Calu3 (cell line): Measurements from ENCODE around the gene CELF5. TPM values are rescaled to one million over a fixed set of nuclear protein-coding genes. Genes with fewer than 3 reads are reported as not detected.
A peak's percentile ranks its signal among the peaks of the same experiment; 100 is the strongest.

Experiments used
- BruUV-seq: library from RNA; stranded (reverse); fragments of 400-500 nt; replicated peaks from 2 replicates; lab custom pipeline; 2021; lab: Mats Ljungman, UMichigan
- CTCF ChIA-PET: fragments of 300-600 bp; sonication (Branson Sonifier 250); formaldehyde crosslinking; loops from one replicate; lab custom pipeline; 2022; ENCODE audit warnings: antibody characterized with exemption; lab: Charles Lee
- DNase-seq: peaks from one replicate; pipeline ENCODE4 v3.0.0; 2022
- H3K27ac Mint-ChIP-seq: one replicate; pipeline ENCODE4 v1.8.0; 2022; ENCODE audit warnings: mixed read lengths; ENCODE audit not compliant: unreplicated experiment
- H3K27me3 Mint-ChIP-seq: one replicate; pipeline ENCODE4 v1.8.0; 2022; ENCODE audit warnings: mixed read lengths; ENCODE audit not compliant: unreplicated experiment
- H3K36me3 Mint-ChIP-seq: one replicate; pipeline ENCODE4 v1.8.0; 2022; ENCODE audit warnings: mild to moderate bottlenecking, moderate library complexity, mixed read lengths; ENCODE audit not compliant: insufficient read depth, unreplicated experiment
- H3K4me1 Mint-ChIP-seq: one replicate; pipeline ENCODE4 v1.8.0; 2022; ENCODE audit warnings: mild to moderate bottlenecking, low read depth, mixed read lengths; ENCODE audit not compliant: unreplicated experiment
- H3K4me3 Mint-ChIP-seq: one replicate; pipeline ENCODE4 v1.8.0; 2022; ENCODE audit warnings: mild to moderate bottlenecking, low read depth, moderate library complexity, mixed read lengths; ENCODE audit not compliant: unreplicated experiment
- H3K9me3 Mint-ChIP-seq: one replicate; pipeline ENCODE4 v1.8.0; 2022; ENCODE audit warnings: low read depth, mixed read lengths; ENCODE audit not compliant: unreplicated experiment
- CTCF ChIP-seq: fragments of 200-600 bp; IDR thresholded peaks from one replicate; pipeline ENCODE4 v1.8.0; 2022; ENCODE audit warnings: antibody characterized with exemption; ENCODE audit not compliant: unreplicated experiment
- intact Hi-C: fragments of 100-400 bp; cut with micrococcal nuclease; formaldehyde crosslinking; loops from one replicate; pipeline ENCODE4 v1.10.0; 2022; ENCODE audit not compliant: unreplicated experiment
- total RNA-seq: library from RNA; stranded (reverse); gene quantifications from 2 replicates; pipeline ENCODE4 v1.2.3, GENCODE V29; 2022

The CELF5 gene
- total RNA-seq, 1 experiment from 2014 or later: 0.40 TPM

- peaks cover 58% of the 10 kb centered on the region for H3K27me3 Mint-ChIP-seq
- H3K36me3 Mint-ChIP-seq: no peaks in the 10 kb centered on the region
- CTCF ChIA-PET: no interaction called here
These were observed 11.8 kb downstream of the CELF5 start for GRCh38 chr19:3236272-3236671.

DNA sequence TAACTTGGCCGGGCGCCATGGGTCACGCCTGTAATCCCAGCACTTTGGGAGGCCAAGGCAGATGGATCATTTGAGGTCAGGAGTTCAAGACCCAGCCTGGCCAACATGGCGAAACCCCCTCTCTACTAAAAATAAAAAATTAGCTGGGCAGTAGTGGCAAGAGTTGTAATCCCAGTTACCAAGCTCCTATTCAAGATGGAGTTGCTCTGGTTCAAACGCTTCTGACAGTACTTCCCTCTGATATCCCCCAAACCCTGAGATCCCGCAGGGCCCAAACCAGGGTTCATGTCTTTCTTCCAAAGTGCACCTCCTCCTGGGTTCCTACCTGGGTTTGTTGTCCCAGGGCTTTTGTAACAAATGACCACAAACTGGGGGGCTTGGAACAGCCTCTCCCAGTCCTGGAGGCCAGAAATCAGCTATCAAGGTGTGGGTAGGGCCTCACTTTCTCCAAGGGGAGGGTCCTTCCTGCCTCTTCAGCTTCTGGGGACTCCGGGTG is 13.7 kb downstream of the CELF5 start:
- no peaks in the 10 kb centered on the region for H3K4me1 Mint-ChIP-seq
- H3K27ac Mint-ChIP-seq: no peak overlapping the region
- H3K9me3 Mint-ChIP-seq: no peaks in the 10 kb centered on the region
- intact Hi-C loops: no loop called here
- H3K36me3 Mint-ChIP-seq: no peaks in the 10 kb centered on the region
- CTCF ChIA-PET: no interaction called here
- H3K27me3 Mint-ChIP-seq: peaks cover 52% of the 10 kb centered on the region
- no peak overlapping the region for H3K4me3 Mint-ChIP-seq
- no TSS peak for BruUV-seq
- DNase-seq: no peak
- TF ChIP-seq CTCF: no peak

More at GRCh38 chr19:3236272-3236671, 11.8 kb downstream of the CELF5 start:
- H3K27ac Mint-ChIP-seq: no peak overlapping the region
- intact Hi-C loops: no loop called here
- H3K9me3 Mint-ChIP-seq: no peaks in the 10 kb centered on the region
- DNase-seq: no peak
- H3K4me3 Mint-ChIP-seq: no peak overlapping the region
- TF ChIP-seq CTCF: no peak
- BruUV-seq: no TSS peak
- H3K4me1 Mint-ChIP-seq: no peaks in the 10 kb centered on the region

DNA sequence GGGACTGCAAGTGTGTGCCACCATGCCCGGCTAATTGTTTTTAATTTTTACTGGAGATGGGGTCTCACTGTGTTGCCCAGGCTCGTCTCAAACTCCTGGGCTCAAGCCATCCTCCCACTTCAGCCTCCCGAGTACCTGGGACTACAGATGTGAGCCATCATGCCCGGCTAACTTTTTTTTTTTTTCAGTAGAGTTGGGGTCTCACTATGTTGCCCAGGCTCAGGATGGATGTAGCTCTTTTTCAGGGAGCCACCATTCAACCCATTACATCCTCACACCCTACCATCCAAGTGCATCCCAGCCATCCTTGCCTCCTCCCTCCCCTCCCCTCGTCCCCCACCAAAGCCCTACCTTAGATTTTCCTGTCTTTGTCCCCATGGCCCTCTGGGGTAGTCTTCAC is 14.9 kb downstream of the CELF5 start:
- intact Hi-C loops: no loop called here
- no peaks in the 10 kb centered on the region for H3K36me3 Mint-ChIP-seq
- no peak overlapping the region for H3K27ac Mint-ChIP-seq
- no peaks in the 10 kb centered on the region for H3K9me3 Mint-ChIP-seq
- CTCF ChIA-PET: no interaction called here
- DNase-seq: no peak
- no TSS peak for BruUV-seq
- TF ChIP-seq CTCF: no peak
- H3K27me3 Mint-ChIP-seq: peaks cover 39% of the 10 kb centered on the region
- no peaks in the 10 kb centered on the region for H3K4me1 Mint-ChIP-seq
- no peak overlapping the region for H3K4me3 Mint-ChIP-seq

GRCh38 chr19:3243819-3244700 is 19.6 kb downstream of the CELF5 start:
- H3K4me3 Mint-ChIP-seq: no peak overlapping the region
- peaks cover 21% of the 10 kb centered on the region for H3K27me3 Mint-ChIP-seq
- intact Hi-C loops: no loop called here
- H3K9me3 Mint-ChIP-seq: no peaks in the 10 kb centered on the region
- H3K4me1 Mint-ChIP-seq: no peaks in the 10 kb centered on the region
- no peak for TF ChIP-seq CTCF
- no TSS peak for BruUV-seq
- CTCF ChIA-PET: no interaction called here
- no peaks in the 10 kb centered on the region for H3K36me3 Mint-ChIP-seq
- no peak overlapping the region for H3K27ac Mint-ChIP-seq
- DNase-seq: peak; percentile 34
